HepG2 (cell line): Measurements from ENCODE around the gene BRIP1.

Experiments used
- EZH2 ChIP-seq: conservative IDR thresholded peaks from 2 replicates; pipeline ENCODE4 v1.6.1; 2012; ENCODE audit warnings: mild to moderate bottlenecking, low read depth, low read length, moderate library complexity
- TF ChIP-seq, protein P1 (sequence below): sonication (generic); formaldehyde crosslinking; IDR thresholded peaks from 2 replicates; pipeline ENCODE4 v1.8.1; 2023; ENCODE audit warnings: missing genetic modification reagents, inconsistent platforms, borderline replicate concordance
- TF ChIP-seq, protein P2 (sequence below): IDR thresholded peaks from 2 replicates; pipeline ENCODE4 v1.6.1; 2016; ENCODE audit warnings: missing compliant biosample characterization, missing genetic modification reagents, borderline replicate concordance

DNA sequence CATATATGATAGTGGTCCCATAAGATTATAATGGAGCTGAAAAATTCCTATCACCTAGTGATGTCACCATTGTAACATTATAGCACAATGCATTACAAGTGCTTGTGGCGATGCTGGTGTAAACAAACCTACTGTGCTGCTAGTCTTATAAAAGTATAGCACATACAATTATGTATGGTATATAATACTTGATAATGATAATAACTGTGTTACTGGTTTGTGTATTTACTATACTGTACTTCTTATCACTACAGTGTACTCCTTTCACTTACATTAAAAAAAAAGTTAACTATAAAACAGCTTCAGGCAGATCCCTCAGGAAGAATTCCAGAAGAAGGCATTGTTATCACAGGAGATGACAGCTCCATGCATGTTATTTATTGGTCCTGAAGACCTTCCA is 150.3 kb downstream of the BRIP1 start:
- TF ChIP-seq EZH2 = no peak
- TF ChIP-seq, protein P1, sequence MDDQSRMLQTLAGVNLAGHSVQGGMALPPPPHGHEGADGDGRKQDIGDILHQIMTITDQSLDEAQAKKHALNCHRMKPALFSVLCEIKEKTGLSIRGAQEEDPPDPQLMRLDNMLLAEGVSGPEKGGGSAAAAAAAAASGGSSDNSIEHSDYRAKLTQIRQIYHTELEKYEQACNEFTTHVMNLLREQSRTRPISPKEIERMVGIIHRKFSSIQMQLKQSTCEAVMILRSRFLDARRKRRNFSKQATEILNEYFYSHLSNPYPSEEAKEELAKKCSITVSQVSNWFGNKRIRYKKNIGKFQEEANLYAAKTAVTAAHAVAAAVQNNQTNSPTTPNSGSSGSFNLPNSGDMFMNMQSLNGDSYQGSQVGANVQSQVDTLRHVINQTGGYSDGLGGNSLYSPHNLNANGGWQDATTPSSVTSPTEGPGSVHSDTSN = no peak
- TF ChIP-seq, protein P2, sequence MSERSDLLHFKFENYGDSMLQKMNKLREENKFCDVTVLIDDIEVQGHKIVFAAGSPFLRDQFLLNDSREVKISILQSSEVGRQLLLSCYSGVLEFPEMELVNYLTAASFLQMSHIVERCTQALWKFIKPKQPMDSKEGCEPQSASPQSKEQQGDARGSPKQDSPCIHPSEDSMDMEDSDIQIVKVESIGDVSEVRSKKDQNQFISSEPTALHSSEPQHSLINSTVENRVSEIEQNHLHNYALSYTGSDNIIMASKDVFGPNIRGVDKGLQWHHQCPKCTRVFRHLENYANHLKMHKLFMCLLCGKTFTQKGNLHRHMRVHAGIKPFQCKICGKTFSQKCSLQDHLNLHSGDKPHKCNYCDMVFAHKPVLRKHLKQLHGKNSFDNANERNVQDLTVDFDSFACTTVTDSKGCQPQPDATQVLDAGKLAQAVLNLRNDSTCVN (CRISPR knock-in tag) = no peak
